GM12873 (cell line): ENCODE measurements around the gene LRRC26.

Experiments used
- TF ChIP-seq, protein P1 (sequence below): IDR thresholded peaks from 2 replicates; pipeline ENCODE4 v1.5.1; 2012; ENCODE audit warnings: low read depth, mild to moderate bottlenecking, moderate library complexity, low read length, control low read depth; ENCODE audit not compliant: insufficient read depth; ENCODE audit errors: missing control alignments

Gene LRRC26, protein sequence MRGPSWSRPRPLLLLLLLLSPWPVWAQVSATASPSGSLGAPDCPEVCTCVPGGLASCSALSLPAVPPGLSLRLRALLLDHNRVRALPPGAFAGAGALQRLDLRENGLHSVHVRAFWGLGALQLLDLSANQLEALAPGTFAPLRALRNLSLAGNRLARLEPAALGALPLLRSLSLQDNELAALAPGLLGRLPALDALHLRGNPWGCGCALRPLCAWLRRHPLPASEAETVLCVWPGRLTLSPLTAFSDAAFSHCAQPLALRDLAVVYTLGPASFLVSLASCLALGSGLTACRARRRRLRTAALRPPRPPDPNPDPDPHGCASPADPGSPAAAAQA

DNA sequence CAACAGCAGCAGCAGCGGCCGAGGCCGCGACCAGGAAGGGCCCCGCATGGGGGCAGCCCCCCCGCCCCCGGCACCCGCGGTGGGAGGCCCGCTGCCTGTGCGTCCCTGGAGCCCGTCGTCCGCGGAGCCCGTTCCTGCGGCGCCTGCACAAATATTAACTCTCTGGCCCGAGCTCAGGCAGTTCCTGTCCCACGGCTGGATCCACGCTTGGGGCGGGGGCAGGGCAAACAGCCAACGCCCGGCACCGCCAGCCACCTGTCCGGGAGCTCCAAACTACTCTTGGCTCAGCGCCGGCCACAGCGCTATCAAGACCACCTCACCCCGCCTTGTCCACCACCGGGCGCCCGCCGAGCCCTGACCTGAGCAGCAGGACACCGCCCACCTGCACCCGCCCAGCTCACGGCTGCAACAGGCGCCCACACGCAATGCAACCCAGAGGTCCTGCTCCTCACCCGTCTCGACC, at the start of gene LRRC26:
LRRC26 (minus strand) TSS at position 156 of the 463 bp plus-strand sequence; CDS start at position 48, 108 bp downstream.
- TF ChIP-seq, protein P1, sequence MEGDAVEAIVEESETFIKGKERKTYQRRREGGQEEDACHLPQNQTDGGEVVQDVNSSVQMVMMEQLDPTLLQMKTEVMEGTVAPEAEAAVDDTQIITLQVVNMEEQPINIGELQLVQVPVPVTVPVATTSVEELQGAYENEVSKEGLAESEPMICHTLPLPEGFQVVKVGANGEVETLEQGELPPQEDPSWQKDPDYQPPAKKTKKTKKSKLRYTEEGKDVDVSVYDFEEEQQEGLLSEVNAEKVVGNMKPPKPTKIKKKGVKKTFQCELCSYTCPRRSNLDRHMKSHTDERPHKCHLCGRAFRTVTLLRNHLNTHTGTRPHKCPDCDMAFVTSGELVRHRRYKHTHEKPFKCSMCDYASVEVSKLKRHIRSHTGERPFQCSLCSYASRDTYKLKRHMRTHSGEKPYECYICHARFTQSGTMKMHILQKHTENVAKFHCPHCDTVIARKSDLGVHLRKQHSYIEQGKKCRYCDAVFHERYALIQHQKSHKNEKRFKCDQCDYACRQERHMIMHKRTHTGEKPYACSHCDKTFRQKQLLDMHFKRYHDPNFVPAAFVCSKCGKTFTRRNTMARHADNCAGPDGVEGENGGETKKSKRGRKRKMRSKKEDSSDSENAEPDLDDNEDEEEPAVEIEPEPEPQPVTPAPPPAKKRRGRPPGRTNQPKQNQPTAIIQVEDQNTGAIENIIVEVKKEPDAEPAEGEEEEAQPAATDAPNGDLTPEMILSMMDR = no peak

DNA sequence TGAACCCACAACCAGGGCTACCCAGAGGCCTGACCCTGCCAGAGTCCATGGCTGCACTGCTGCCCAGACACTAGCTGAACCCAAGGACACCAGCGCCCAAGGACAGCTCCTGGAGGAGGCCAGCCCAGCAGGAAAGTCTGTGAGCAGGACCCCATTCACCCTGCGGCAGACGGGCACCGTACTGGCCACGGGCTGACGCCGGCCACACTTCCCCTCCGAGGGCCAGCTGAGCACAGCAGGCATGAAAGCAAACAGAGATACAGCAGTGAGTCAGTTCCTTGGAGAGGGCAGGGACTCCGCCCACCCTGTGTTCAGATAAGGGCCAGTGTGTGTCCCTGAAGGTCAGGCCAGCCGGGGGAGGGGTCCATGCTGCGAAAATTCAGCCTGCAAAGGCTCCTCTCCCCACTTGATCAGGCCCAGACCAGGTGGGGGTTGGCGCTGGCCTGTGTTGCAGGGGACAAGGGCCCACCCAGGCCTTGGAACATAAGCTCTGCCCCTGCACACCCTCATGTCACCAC, 49.0 kb upstream of the LRRC26 start:
- TF ChIP-seq, protein P1 = no peak

DNA sequence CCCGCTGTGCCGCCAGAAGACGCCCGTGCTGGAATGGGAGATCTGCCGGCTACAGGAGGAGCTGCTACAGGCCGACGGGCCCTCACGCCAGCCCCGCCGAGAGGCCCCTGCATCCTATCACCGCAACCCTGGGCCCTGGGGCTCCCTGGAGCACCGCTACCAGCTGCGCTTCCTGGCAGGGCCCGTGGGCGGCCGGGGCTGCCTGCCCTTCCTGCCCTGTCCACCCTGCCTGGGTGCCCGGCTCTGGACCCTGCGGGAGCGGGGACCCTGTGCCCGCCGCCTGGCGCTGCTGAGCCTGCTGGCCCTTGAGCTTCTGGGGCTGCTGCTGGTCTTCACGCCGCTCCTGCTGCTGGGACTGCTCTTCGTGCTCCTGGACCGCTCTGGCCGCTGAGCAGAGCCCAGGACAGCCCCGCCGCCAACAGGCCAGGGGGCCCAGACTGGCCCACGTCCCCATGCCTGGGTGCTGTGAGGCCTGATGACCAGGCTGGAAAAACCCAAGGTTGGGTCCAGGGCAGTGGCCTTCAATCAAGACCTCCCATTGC, 48.4 kb upstream of the LRRC26 start:
- TF ChIP-seq, protein P1 = no peak

DNA sequence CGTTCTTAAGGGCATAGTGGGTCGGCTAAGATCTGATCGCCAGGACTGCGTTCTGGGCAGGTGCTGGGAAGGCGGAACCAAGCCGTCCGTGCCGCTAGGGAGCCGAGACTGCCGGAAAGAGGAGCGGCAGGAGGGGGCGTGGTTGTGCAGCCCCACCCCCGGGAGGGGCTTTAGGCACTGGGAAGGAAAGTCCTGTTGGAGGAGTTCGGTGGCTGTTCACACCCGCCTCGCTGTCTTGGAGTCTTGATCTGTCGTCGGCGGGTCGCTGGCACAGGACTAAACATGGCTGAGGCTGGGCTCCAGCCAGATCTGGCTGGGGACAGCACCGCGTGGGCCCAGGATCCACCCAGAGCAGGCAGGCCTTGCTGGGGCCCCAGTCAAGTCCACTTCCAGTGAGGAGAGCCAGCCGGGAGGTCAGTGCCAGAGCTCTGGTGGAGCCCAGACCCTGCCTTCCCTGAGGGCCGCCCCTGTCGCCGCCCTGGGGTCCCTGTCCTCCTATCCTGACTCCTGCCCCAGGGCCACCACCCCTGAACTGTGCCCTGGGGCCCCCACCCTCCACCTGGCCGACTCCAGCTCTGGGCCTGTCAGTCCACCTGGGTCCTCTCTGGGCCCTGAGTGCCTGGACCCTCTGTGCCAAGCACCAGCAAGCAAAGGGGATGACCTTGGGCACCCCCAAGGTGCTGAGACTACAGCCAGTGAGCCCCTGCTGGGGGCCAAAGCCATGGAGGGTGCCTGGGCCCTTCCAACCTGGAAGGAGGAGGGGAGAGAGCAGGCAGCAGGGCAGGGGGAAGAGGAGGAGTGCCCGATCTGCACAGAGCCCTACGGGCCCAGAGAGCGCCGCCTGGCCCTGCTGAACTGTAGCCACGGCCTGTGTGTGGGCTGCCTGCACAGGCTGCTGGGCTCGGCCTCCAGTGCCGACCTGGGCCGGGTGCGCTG, 47.7 kb upstream of the LRRC26 start:
- TF ChIP-seq, protein P1 = no peak

DNA sequence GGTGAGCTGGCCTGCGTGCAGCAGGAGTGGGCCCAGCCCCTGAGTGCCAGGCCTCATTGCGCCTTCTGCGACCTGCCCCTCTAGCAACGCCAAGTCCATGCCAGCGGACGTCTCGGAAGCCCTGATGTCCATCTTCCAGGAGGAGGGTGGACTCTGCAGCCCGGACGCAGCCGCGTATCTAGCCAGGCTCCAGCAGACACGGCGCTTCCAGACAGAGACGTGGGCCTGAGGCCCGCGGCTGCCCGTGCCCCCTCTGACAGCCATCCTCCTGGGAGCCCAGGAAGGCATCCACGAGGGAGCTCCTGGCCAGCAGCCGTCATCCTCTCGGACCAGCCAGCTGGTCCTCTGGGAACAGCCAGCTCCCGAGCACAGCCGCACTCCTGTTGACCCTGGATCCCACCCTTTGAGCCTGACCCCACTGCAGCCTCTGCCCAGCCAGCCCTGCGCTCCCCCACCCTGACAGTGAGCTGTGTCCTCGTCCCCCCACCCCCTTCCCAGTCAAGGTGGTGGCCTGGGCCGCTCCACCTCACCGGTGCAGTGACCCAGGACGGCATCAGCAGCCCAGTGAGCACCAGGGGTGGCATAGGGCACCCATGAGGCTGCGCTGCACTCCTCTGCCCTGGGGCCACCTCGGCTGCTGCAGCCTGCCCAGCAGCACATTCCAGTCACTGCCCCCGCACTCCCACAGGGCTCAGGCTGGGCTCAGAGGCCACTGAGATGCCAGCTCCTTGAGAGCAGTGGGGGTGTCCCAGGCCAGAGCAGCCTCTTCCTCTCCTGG, 46.5 kb upstream of the LRRC26 start:
- TF ChIP-seq, protein P1 = no peak

DNA sequence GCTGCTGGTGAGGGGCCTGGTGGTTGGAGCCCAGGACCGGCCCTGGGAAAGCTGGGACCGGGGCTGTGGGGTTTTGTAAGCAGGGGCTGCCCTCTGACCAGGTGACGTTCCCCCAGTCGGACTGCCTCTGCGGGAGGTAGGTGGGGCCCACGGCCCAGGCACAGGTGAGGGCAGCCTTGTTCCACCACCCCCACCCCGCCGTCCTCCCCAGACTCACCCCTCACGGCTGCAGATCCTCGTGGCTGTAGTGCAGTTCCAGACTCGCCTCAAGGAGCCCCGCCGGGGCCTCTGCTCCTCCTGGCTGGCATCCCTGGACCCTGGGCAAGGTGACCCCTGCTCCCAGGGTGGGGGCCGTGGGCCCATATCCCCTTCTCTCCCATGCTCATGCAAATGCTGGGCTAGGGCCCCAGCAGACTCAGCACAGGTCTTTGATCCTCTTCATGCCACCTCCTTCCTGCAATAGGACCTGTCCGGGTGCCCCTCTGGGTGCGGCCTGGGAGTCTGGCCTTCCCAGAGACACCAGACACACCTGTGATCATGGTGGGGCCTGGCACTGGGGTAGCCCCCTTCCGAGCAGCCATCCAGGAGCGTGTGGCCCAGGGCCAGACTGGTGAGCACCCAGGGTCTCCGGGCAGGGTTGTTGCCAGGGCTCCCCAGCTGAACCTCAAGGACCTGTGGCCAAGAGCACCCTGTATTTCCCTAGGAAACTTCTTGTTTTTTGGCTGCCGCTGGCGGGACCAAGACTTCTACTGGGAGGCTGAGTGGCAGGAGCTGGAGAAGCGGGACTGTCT, 45.5 kb upstream of the LRRC26 start:
- TF ChIP-seq, protein P1 = no peak
